GM12864 (cell line): Measurements from ENCODE around the gene GJD2.

ENCODE experiments used
- DNase-seq: peaks from one replicate; pipeline ENCODE4 v3.0.0-alpha.2; 2011; ENCODE audit warnings: low read depth
- H3K4me3 ChIP-seq: 2 replicates; pipeline ENCODE4 v1.5.1; 2011; ENCODE audit warnings: mild to moderate bottlenecking, low read depth, low read length, control low read depth
- CTCF ChIP-seq: IDR thresholded peaks from 2 replicates; pipeline ENCODE4 v1.5.1; 2011; ENCODE audit warnings: low read depth, mild to moderate bottlenecking, moderate library complexity, low read length, control low read depth, inconsistent platforms; ENCODE audit errors: missing control alignments

The GJD2 gene

GRCh38 chr15:34738002-34738401 is 16.8 kb downstream of the GJD2 start:
- DNase-seq, result no peak
- no peak for TF ChIP-seq CTCF
- no peak overlapping the region for H3K4me3 ChIP-seq

GRCh38 chr15:34737477-34737876 is 17.3 kb downstream of the GJD2 start:
- TF ChIP-seq CTCF, result no peak
- H3K4me3 ChIP-seq, result no peak overlapping the region
- DNase-seq, result no peak

GRCh38 chr15:34734303-34734702 is 20.5 kb downstream of the GJD2 start:
- H3K4me3 ChIP-seq, result no peak overlapping the region
- TF ChIP-seq CTCF, result no peak
- no peak for DNase-seq

GRCh38 chr15:34733621-34734020 is 21.2 kb downstream of the GJD2 start:
- H3K4me3 ChIP-seq, result no peak overlapping the region
- no peak for TF ChIP-seq CTCF
- DNase-seq, result no peak

- no peak for TF ChIP-seq CTCF
Observed at GRCh38 chr15:34732430-34732829, 22.4 kb downstream of the GJD2 start.

GRCh38 chr15:34730701-34731100 is 24.1 kb downstream of the GJD2 start:
- DNase-seq, result no peak
- no peak for TF ChIP-seq CTCF
- H3K4me3 ChIP-seq, result no peak overlapping the region

More at GRCh38 chr15:34732430-34732829, 22.4 kb downstream of the GJD2 start:
- H3K4me3 ChIP-seq, result no peak overlapping the region
- no peak for DNase-seq

- TF ChIP-seq CTCF, result no peak
- no peak for DNase-seq
- no peak overlapping the region for H3K4me3 ChIP-seq
Observed at GRCh38 chr15:34729886-34730285, 24.9 kb downstream of the GJD2 start.
